BJ (cell line): ENCODE results near the gene MTARC1. TPM values are rescaled to one million over a fixed set of nuclear protein-coding genes. Genes with fewer than 3 reads are reported as not detected.

ENCODE experiments used
- CTCF ChIA-PET: fragments of 350-600 bp; formaldehyde crosslinking; extraction: SDS; loops from one replicate; lab custom pipeline; 2021; ENCODE audit warnings: antibody characterized with exemption, inconsistent platforms; lab: Yijun Ruan, JAX
- POLR2A ChIA-PET: fragments of 300-600 bp; sonication (Branson Sonifier 250); formaldehyde crosslinking; extraction: SDS; loops from one replicate; lab custom pipeline; 2021; ENCODE audit warnings: antibody characterized with exemption; lab: Charles Lee
- DNase-seq: peaks from one replicate; pipeline ENCODE4 v3.0.0-alpha.2; 2011; ENCODE audit warnings: low read depth
- H3K27me3 ChIP-seq: 2 replicates; pipeline ENCODE4 v1.6.0; 2011; ENCODE audit warnings: low read length; ENCODE audit not compliant: control insufficient read depth, insufficient read depth
- H3K36me3 ChIP-seq: 2 replicates; pipeline ENCODE4 v1.5.1; 2011; ENCODE audit warnings: low read length; ENCODE audit not compliant: control insufficient read depth, insufficient read depth
- H3K4me3 ChIP-seq: 2 replicates; pipeline ENCODE4 v1.5.1; 2011; ENCODE audit warnings: low read depth, mild to moderate bottlenecking, control low read depth, low read length
- polyA plus RNA-seq: library from polyadenylated mRNA; depleted of rRNA; stranded (reverse); fragments of >200 nt; gene quantifications from 2 replicates; pipeline ENCODE4 v1.2.3, GENCODE V29; 2011
- TF ChIP-seq, protein P1 (sequence below): IDR thresholded peaks from 2 replicates; pipeline ENCODE4 v1.5.1; 2011; ENCODE audit warnings: low read depth, mild to moderate bottlenecking, control low read depth, inconsistent platforms, low read length, moderate library complexity; ENCODE audit not compliant: insufficient read depth

The MTARC1 gene
- polyA plus RNA-seq, 1 experiment, result 0.72 TPM

DNA sequence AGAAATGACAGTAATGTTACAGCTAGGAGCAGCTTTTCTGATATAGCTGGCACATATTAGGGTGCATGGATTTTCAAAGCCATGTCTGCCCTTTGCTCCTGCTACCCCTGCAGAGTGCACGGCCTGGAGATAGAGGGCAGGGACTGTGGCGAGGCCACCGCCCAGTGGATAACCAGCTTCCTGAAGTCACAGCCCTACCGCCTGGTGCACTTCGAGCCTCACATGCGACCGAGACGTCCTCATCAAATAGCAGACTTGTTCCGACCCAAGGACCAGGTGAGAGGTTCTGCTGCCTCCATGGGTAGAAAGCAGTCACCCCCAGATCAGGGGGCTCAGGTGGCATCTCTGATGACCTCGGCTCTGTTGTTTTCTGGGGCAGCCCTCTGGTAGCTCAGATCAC is 9.8 kb downstream of the MTARC1 start:
- ChIA-PET CTCF (interaction anchor here (1.3 kb wide), 1 partner anchor 10 kb away, joined by 4 read pairs; the partner anchor contains the start of gene MTARC1), POLR2A (interaction anchor here (0.5 kb wide), 1 partner anchor 1665 kb away, joined by 6 read pairs; no protein-coding TSS in a partner anchor)
- Histone ChIP-seq H3K4me3 (no peak overlapping the region), H3K27me3 (no peaks in the 10 kb centered on the region), H3K36me3 (no peaks in the 10 kb centered on the region)
- TF ChIP-seq, protein P1, sequence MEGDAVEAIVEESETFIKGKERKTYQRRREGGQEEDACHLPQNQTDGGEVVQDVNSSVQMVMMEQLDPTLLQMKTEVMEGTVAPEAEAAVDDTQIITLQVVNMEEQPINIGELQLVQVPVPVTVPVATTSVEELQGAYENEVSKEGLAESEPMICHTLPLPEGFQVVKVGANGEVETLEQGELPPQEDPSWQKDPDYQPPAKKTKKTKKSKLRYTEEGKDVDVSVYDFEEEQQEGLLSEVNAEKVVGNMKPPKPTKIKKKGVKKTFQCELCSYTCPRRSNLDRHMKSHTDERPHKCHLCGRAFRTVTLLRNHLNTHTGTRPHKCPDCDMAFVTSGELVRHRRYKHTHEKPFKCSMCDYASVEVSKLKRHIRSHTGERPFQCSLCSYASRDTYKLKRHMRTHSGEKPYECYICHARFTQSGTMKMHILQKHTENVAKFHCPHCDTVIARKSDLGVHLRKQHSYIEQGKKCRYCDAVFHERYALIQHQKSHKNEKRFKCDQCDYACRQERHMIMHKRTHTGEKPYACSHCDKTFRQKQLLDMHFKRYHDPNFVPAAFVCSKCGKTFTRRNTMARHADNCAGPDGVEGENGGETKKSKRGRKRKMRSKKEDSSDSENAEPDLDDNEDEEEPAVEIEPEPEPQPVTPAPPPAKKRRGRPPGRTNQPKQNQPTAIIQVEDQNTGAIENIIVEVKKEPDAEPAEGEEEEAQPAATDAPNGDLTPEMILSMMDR, result no peak
- DNase-seq, result no peak

DNA sequence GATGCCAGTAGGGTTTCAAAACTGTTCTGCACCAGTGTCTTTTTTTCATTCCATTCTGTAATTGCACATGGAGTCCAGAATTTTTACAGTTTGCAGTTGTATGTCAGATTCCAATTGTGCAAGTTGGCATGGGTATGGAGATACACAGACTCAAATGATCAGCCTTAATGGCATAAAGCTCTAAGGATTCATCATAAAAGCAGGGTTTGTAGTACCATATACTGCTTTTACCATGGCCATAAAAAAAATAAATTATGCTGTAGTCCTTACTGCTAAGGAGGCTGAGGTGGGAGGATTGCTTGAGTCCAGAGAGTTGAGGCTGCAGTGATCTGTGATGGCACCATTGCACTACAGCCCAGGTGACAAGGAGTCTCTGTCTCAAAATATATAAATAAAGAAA is 10.3 kb downstream of the MTARC1 start:
- TF ChIP-seq, protein P1, result no peak
- POLR2A ChIA-PET, result no interaction called here
- CTCF ChIA-PET, result no interaction called here
- no peaks in the 10 kb centered on the region for H3K36me3 ChIP-seq
- no peak overlapping the region for H3K4me3 ChIP-seq
- DNase-seq, result no peak
- H3K27me3 ChIP-seq, result no peaks in the 10 kb centered on the region

DNA sequence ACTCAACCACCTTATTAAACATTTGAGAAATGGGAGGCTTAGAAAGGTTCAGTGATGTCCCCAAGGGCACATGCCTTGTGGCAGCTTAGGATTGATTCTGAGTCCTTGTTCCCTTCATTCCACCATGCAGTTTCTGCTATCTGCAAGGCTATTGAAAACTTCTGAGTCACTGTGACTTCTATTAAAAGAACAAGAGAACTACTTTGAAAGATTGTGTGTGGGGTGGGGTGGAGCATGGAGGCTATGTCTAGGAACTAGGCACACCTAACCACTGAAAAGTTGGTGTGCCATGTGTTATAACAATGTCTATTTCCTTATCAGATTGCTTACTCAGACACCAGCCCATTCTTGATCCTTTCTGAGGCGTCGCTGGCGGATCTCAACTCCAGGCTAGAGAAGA is 10.8 kb downstream of the MTARC1 start:
- ChIA-PET CTCF (no interaction called here), POLR2A (no interaction called here)
- DNase-seq, result no peak
- TF ChIP-seq, protein P1, result no peak
- Histone ChIP-seq H3K27me3 (no peaks in the 10 kb centered on the region), H3K36me3 (no peaks in the 10 kb centered on the region), H3K4me3 (no peak overlapping the region)

DNA sequence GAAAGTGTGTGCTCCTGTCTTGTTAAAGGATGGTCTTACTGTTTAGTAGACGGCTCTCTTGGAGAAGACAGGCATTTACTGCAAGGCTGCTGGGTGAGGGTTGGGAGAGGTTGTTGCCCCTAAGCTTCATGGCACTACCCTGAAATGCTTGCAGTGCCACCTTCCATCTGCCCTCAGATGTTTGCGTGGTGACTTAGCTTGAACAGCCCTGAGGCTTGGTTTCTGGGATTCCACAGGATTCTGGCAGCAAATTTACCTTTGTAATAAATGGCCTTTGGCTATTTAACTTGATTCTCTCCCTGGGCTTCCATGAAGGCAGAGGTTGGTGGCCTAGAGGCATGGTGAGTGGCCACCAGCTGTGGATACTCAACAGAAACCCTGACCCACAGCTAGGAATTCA is 11.6 kb downstream of the MTARC1 start:
- ChIA-PET POLR2A (no interaction called here), CTCF (no interaction called here)
- TF ChIP-seq, protein P1, result no peak
- DNase-seq, result no peak
- no peak overlapping the region for H3K4me3 ChIP-seq
- H3K36me3 ChIP-seq, result no peaks in the 10 kb centered on the region
- no peaks in the 10 kb centered on the region for H3K27me3 ChIP-seq

DNA sequence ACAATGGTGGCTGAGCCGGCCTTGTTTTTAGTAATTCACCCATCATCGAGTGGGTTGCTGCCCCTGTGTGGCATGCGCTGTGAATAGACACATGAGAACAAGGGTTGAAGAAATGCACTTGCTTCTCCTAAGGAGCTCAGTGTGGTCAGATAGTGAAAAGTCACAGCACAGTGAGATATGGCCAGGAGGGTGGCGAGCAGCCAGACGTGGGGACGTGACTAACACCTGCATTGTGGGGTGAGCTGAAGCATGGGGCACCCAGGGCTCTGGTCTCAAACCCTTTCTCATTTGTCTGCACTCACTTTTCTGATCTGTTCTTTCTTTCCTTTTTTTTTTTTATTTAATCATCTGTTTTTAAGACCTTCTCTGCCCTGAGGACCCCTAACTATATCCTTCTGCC is 13.5 kb downstream of the MTARC1 start:
- TF ChIP-seq, protein P1, result no peak
- Histone ChIP-seq H3K4me3 (no peak overlapping the region), H3K27me3 (no peaks in the 10 kb centered on the region), H3K36me3 (no peaks in the 10 kb centered on the region)
- no peak for DNase-seq
- POLR2A ChIA-PET, result interaction anchor here (0.6 kb wide), 1 partner anchor 858 kb away, joined by 6 read pairs; no protein-coding TSS in a partner anchor
- CTCF ChIA-PET, result interaction anchor here (0.9 to 2.0 kb wide), 4 partner anchors 9 to 24 kb away, joined by 3 to 13 read pairs (median 4); no protein-coding TSS in a partner anchor
